K562 (cell line): ENCODE data around the gene CDK5RAP3. TPM values are rescaled to one million over a fixed set of nuclear protein-coding genes. Genes with fewer than 3 reads are reported as not detected.

ENCODE experiments used
- ATAC-seq: fragments of 200-7000 bp; cut with Tn5 transposase; 3 replicates; pipeline ENCODE4 v1.9.1; 2020; ENCODE audit warnings: moderate library complexity
- BruUV-seq: library from RNA; stranded (reverse); fragments of 400-500 nt; replicated peaks from 2 replicates; lab custom pipeline; 2021; lab: Mats Ljungman, UMichigan
- CTCF ChIA-PET: fragments of 300-600 bp; formaldehyde crosslinking; extraction: SDS; loops from one replicate; lab custom pipeline; 2021; ENCODE audit warnings: low intra/inter-chr PET ratio; lab: Yijun Ruan, JAX
- POLR2A ChIA-PET: fragments of 300-600, 350-650 bp; sonication (Branson Sonifier 250); formaldehyde crosslinking; extraction: SDS; loops from one replicate; lab custom pipeline; 2021; ENCODE audit warnings: antibody characterized with exemption, inconsistent platforms; lab: Yijun Ruan, JAX
- DNase-seq, 4 experiments: peaks; one replicate each; pipeline versions ENCODE4 v3.0.0 to v3.0.0-alpha.2; 2011 to 2018; ENCODE audit warnings: low spot score in 3 of 4, mixed read lengths in 3 of 4; ENCODE audit errors: extremely low read depth in 1 of 4
- FAIRE-seq: peaks from 2 replicates; lab custom pipeline; 2011; peaks lifted over from hg19 to GRCh38; lab: Jason Lieb, UNC
- H2AFZ ChIP-seq: 2 replicates; pipeline ENCODE4 v1.6.0; 2011; ENCODE audit warnings: low read depth, low read length, control low read depth, inconsistent platforms
- H3K27ac ChIP-seq: fragments of 200-600 bp; 3 replicates; pipeline ENCODE4 v1.8.0; 2011; ENCODE audit warnings: low read depth, mild to moderate bottlenecking, control low read depth, inconsistent platforms, low read length, moderate library complexity, mixed read lengths; ENCODE audit errors: extremely low read depth
- H3K27me3 ChIP-seq, 2 experiments: fragments of 300-600 bp in 1 of 2; 2 replicates in 1 of 2; 3 replicates in 1 of 2; pipeline versions ENCODE4 v1.6.0 to v1.8.0; 2011; ENCODE audit warnings: inconsistent platforms in 2 of 2, low read length in 2 of 2, mild to moderate bottlenecking in 1 of 2, mixed read lengths in 1 of 2, moderate library complexity in 1 of 2; ENCODE audit not compliant: control insufficient read depth in 2 of 2, insufficient read depth in 2 of 2
- H3K36me3 ChIP-seq: fragments of 300-600 bp; 3 replicates; pipeline ENCODE4 v1.8.0; 2011; ENCODE audit warnings: mild to moderate bottlenecking, low read length, inconsistent platforms; ENCODE audit not compliant: control insufficient read depth, insufficient read depth
- H3K4me1 ChIP-seq, 2 experiments: fragments of 200-600 bp in 1 of 2; replicated peaks in 1 of 2; 2 replicates in 1 of 2; 3 replicates in 1 of 2; pipeline versions ENCODE4 v1.5.1 to v1.8.0; 2011; ENCODE audit warnings: inconsistent platforms in 2 of 2, low read length in 2 of 2, mild to moderate bottlenecking in 1 of 2, mixed read lengths in 1 of 2, moderate library complexity in 1 of 2; ENCODE audit not compliant: control insufficient read depth in 2 of 2, insufficient read depth in 2 of 2
- H3K4me2 ChIP-seq: 2 replicates; pipeline ENCODE4 v1.6.1; 2011; ENCODE audit warnings: low read length, control low read depth, inconsistent platforms, mixed read lengths; ENCODE audit not compliant: insufficient read depth
- H3K4me3 ChIP-seq: fragments of 200-600 bp; sonication (generic), shearing (Covaris generic); 2 replicates; pipeline ENCODE4 v1.5.1; 2016; ENCODE audit warnings: control low read depth, inconsistent platforms
- H3K79me2 ChIP-seq: fragments of 200-600 bp; 3 replicates; pipeline ENCODE4 v1.8.0; 2011; ENCODE audit warnings: low read length, inconsistent platforms; ENCODE audit not compliant: control insufficient read depth, insufficient read depth
- H3K9ac ChIP-seq, 2 experiments: 2 replicates each; pipeline versions ENCODE4 v1.6.0 to v1.6.1; 2011; ENCODE audit warnings: low read depth in 2 of 2, low read length in 2 of 2, control low read depth in 1 of 2, inconsistent platforms in 1 of 2, mild to moderate bottlenecking in 1 of 2, mixed read lengths in 1 of 2; ENCODE audit not compliant: insufficient read depth in 1 of 2
- H3K9me1 ChIP-seq: one replicate; pipeline ENCODE4 v1.6.0; 2011; ENCODE audit warnings: inconsistent platforms, mild to moderate bottlenecking, low read length, moderate library complexity; ENCODE audit not compliant: control insufficient read depth, insufficient read depth
- H3K9me3 ChIP-seq: replicated peaks from 2 replicates; pipeline ENCODE4 v1.5.1; 2011; ENCODE audit warnings: low read depth, low read length, inconsistent platforms; ENCODE audit not compliant: control insufficient read depth, insufficient read depth
- H4K20me1 ChIP-seq: replicated peaks from 2 replicates; pipeline ENCODE4 v1.6.1; 2011; ENCODE audit warnings: low read length, inconsistent platforms, mixed read lengths; ENCODE audit not compliant: control insufficient read depth, insufficient read depth
- CHD2 ChIP-seq: IDR thresholded peaks from 2 replicates; pipeline ENCODE4 v1.6.1; 2011; ENCODE audit warnings: low read depth, low read length
- EZH2 ChIP-seq: IDR thresholded peaks from 2 replicates; pipeline ENCODE4 v1.6.1; 2012; ENCODE audit warnings: low read depth, mild to moderate bottlenecking, inconsistent platforms, low read length, borderline replicate concordance
- HNRNPK ChIP-seq: fragments of 200-400 bp; formaldehyde crosslinking; IDR thresholded peaks from one replicate; pipeline ENCODE4 v1.6.1; 2018; ENCODE audit warnings: mild to moderate bottlenecking, low read depth, low read length; ENCODE audit not compliant: poor library complexity, severe bottlenecking
- MYC ChIP-seq, 2 experiments: fragments of 250-450 bp in 1 of 2; sonication (Bioruptor Pico) in 1 of 2; IDR thresholded peaks; 2 replicates each; pipeline versions ENCODE4 v1.5.1 to v1.6.1; 2012 to 2021; ENCODE audit warnings: low read depth in 2 of 2, borderline replicate concordance in 1 of 2, improper control_type of control experiment in 1 of 2, low read length in 1 of 2, mild to moderate bottlenecking in 1 of 2, moderate library complexity in 1 of 2
- POU5F1 ChIP-seq: fragments of 150-350 bp; IDR thresholded peaks from 2 replicates; pipeline ENCODE4 v1.6.1; 2014; ENCODE audit warnings: borderline replicate concordance, low read length, low read depth, mild to moderate bottlenecking; ENCODE audit not compliant: partially characterized antibody
- ZC3H11A ChIP-seq: IDR thresholded peaks from 2 replicates; pipeline ENCODE4 v1.6.1; 2012; ENCODE audit warnings: low read depth, low read length, improper control_type of control experiment
- ZKSCAN8 ChIP-seq: fragments of 200-800 bp; sonication (Bioruptor generic); IDR thresholded peaks from 2 replicates; pipeline ENCODE4 v1.6.1; 2016; ENCODE audit warnings: missing genetic modification characterization, missing compliant biosample characterization
- ZNF444 ChIP-seq: fragments of 250-450 bp; sonication (Bioruptor Pico); IDR thresholded peaks from 2 replicates; pipeline ENCODE4 v1.4.0; 2020; ENCODE audit warnings: mild to moderate bottlenecking, moderate library complexity
- WGBS: fragments of 100-300 bp; shearing (Covaris generic); methylation state at CpG from one replicate; pipeline ENCODE4 v1.1.6; 2016; ENCODE audit warnings: low coverage, mixed read lengths; ENCODE audit not compliant: insufficient coverage; ENCODE audit errors: missing lambda C conversion rate; 5-methylcytosine and 5-hydroxymethylcytosine counted together
- in situ Hi-C: fragments of 300-500 bp; cut with MboI; formaldehyde crosslinking; loops from 4 replicates; pipeline ENCODE4 v1.15.0; 2018; ENCODE audit warnings: inconsistent platforms, mixed read lengths
- intact Hi-C: fragments of 100-400 bp; cut with micrococcal nuclease; formaldehyde crosslinking; loops from 2 replicates; pipeline ENCODE4 v1.14.2; 2022
- polyA plus RNA-seq, 8 experiments: library from polyadenylated mRNA; depleted of rRNA in 4 of 8; stranded (reverse) in 5 of 8; unstranded in 3 of 8; fragments of >200 nt; fragmentation: Nextera tagmentation in 2 of 8; fragmentation: Illumina TruSeq in 1 of 8; extraction: Ambion mirVana in 2 of 8; extraction: Trizol in 1 of 8; gene quantifications; 2 replicates each; pipeline versions ENCODE4 v1.2.1 to v1.2.3, GENCODE V29; 2011 to 2014; ENCODE audit warnings: inconsistent platforms in 1 of 8, missing spikeins in 1 of 8
- total RNA-seq, 7 experiments: library from RNA; depleted of rRNA in 6 of 7; stranded (reverse); fragments of >200 nt in 6 of 7; fragmentation: Illumina TruSeq in 2 of 7; extraction: Trizol in 2 of 7; gene quantifications; 2 replicates each; pipeline versions ENCODE4 v1.2.1 to v1.2.3, GENCODE V29; 2011 to 2021; ENCODE audit warnings: low replicate concordance in 1 of 7
- TF ChIP-seq, protein P1 (sequence below): fragments of 450-650 bp; formaldehyde crosslinking; IDR thresholded peaks from 2 replicates; pipeline ENCODE4 v1.4.0; 2022; ENCODE audit warnings: mild to moderate bottlenecking, moderate library complexity
- TF ChIP-seq, protein P2 (sequence below): fragments of 200-400 bp; formaldehyde crosslinking; IDR thresholded peaks from 2 replicates; pipeline ENCODE4 v1.6.1; 2017; ENCODE audit warnings: mild to moderate bottlenecking, low read depth, low read length, moderate library complexity
- TF ChIP-seq, protein P3 (sequence below): sonication (generic); formaldehyde crosslinking; IDR thresholded peaks from 2 replicates; pipeline ENCODE4 v1.8.0; 2022; ENCODE audit warnings: mild to moderate bottlenecking, missing genetic modification reagents
- TF ChIP-seq, protein P4 (sequence below): sonication (generic); formaldehyde crosslinking; IDR thresholded peaks from 2 replicates; pipeline ENCODE4 v1.8.0; 2022; ENCODE audit warnings: mild to moderate bottlenecking, missing genetic modification reagents

Gene CDK5RAP3
- total and polyA plus RNA-seq, 9 of the 15 experiments (the other 6 are each of a cell fraction or from before 2014, with no cell fraction given), result 44.2 to 202 (median 91.5) TPM

DNA sequence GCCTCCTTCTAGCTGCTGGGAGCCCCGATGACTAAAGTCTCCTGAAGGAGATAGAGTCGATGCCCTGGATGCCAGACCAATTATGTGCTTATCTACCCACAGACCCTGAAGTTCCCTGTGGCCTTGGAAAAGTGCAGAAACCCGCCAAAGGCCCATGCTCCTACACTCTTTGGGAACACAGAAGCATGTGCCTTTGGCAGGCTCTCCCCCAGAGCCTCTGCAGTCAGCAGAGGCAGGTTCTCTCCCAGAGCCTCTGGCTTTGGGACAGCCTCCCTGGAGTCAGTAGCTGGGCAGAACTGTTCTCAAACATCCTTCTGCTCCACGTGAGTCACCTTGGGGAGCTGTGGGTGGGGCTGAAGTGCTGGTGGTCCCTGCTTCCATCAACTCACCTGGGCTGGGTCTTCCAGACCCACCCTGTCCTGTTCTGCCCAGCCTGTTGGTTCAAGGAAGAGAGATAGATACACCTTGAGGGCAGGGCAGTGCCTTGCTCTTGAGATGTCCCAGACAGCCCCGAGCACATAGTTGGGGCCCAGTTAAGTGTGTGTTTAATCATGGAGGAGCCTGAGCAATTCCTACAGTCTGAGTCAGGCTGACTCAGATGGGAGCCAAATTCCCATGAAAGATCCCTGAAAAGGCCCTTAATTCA lies 3.2 kb upstream of the CDK5RAP3 start:
- no peak for ATAC-seq
- no peaks in the 10 kb centered on the region for H4K20me1 ChIP-seq
- H3K36me3 ChIP-seq, result peaks cover 7% of the 10 kb centered on the region
- H3K79me2 ChIP-seq, result peaks cover 18% of the 10 kb centered on the region
- no peak overlapping the region for H3K27ac ChIP-seq
- H3K9me1 ChIP-seq, result no peaks in the 10 kb centered on the region
- ChIA-PET CTCF (interaction anchor here (0.5 kb wide), 1 partner anchor 73 kb away, joined by 3 read pairs; no protein-coding TSS in a partner anchor), POLR2A (interaction anchor here (0.7 to 2.1 kb wide), 5 partner anchors 10 to 704 kb away, joined by 3 to 8 read pairs (median 3); partner anchors contain the start of gene PRR15L)
- intact Hi-C loops (no loop called here), in situ Hi-C loops (no loop called here)
- H3K4me1 ChIP-seq, result peaks cover 20 to 31% of the 10 kb centered on the region in 2 experiments; a peak in 4 of 5 replicates
- H3K9me3 ChIP-seq, result no peaks in the 10 kb centered on the region
- no peak overlapping the region for H3K4me2 ChIP-seq
- WGBS, result 26% methylated on average over 5 of the region's 5 CpGs
- H3K4me3 ChIP-seq, result no peak overlapping the region
- H3K27me3 ChIP-seq, result no peaks in the 10 kb centered on the region
- no TSS peak for BruUV-seq
- peak overlapping the region; percentile 5; the same call in 1 of the 2 replicates for H2AFZ ChIP-seq
- no peak for FAIRE-seq
- DNase-seq, result no peak
- H3K9ac ChIP-seq, result peak overlapping the region in 1 of 2 experiments; percentile 41; a peak in 1 of 4 replicates
- TF ChIP-seq, protein P1, sequence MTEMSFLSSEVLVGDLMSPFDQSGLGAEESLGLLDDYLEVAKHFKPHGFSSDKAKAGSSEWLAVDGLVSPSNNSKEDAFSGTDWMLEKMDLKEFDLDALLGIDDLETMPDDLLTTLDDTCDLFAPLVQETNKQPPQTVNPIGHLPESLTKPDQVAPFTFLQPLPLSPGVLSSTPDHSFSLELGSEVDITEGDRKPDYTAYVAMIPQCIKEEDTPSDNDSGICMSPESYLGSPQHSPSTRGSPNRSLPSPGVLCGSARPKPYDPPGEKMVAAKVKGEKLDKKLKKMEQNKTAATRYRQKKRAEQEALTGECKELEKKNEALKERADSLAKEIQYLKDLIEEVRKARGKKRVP (CRISPR knock-in tag), result no peak
- TF ChIP-seq EZH2 (no peak), ZC3H11A (no peak), MYC (IDR thresholded peaks at IDR 0.05; ENCODE audit: low read depth, low read length) (no peak), MYC (CRISPR knock-in tag; IDR thresholded peaks at IDR 0.05; ENCODE audit: borderline replicate concordance, low read depth) (no peak), POU5F1 (no peak), ZKSCAN8 (CRISPR knock-in tag) (no peak), ZNF444 (no peak), CHD2 (no peak), HNRNPK (no peak)
- TF ChIP-seq, protein P2, sequence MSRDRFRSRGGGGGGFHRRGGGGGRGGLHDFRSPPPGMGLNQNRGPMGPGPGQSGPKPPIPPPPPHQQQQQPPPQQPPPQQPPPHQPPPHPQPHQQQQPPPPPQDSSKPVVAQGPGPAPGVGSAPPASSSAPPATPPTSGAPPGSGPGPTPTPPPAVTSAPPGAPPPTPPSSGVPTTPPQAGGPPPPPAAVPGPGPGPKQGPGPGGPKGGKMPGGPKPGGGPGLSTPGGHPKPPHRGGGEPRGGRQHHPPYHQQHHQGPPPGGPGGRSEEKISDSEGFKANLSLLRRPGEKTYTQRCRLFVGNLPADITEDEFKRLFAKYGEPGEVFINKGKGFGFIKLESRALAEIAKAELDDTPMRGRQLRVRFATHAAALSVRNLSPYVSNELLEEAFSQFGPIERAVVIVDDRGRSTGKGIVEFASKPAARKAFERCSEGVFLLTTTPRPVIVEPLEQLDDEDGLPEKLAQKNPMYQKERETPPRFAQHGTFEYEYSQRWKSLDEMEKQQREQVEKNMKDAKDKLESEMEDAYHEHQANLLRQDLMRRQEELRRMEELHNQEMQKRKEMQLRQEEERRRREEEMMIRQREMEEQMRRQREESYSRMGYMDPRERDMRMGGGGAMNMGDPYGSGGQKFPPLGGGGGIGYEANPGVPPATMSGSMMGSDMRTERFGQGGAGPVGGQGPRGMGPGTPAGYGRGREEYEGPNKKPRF, result no peak
- TF ChIP-seq, protein P3, sequence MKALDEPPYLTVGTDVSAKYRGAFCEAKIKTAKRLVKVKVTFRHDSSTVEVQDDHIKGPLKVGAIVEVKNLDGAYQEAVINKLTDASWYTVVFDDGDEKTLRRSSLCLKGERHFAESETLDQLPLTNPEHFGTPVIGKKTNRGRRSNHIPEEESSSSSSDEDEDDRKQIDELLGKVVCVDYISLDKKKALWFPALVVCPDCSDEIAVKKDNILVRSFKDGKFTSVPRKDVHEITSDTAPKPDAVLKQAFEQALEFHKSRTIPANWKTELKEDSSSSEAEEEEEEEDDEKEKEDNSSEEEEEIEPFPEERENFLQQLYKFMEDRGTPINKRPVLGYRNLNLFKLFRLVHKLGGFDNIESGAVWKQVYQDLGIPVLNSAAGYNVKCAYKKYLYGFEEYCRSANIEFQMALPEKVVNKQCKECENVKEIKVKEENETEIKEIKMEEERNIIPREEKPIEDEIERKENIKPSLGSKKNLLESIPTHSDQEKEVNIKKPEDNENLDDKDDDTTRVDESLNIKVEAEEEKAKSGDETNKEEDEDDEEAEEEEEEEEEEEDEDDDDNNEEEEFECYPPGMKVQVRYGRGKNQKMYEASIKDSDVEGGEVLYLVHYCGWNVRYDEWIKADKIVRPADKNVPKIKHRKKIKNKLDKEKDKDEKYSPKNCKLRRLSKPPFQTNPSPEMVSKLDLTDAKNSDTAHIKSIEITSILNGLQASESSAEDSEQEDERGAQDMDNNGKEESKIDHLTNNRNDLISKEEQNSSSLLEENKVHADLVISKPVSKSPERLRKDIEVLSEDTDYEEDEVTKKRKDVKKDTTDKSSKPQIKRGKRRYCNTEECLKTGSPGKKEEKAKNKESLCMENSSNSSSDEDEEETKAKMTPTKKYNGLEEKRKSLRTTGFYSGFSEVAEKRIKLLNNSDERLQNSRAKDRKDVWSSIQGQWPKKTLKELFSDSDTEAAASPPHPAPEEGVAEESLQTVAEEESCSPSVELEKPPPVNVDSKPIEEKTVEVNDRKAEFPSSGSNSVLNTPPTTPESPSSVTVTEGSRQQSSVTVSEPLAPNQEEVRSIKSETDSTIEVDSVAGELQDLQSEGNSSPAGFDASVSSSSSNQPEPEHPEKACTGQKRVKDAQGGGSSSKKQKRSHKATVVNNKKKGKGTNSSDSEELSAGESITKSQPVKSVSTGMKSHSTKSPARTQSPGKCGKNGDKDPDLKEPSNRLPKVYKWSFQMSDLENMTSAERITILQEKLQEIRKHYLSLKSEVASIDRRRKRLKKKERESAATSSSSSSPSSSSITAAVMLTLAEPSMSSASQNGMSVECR (CRISPR knock-in tag), result no peak
- TF ChIP-seq, protein P4, sequence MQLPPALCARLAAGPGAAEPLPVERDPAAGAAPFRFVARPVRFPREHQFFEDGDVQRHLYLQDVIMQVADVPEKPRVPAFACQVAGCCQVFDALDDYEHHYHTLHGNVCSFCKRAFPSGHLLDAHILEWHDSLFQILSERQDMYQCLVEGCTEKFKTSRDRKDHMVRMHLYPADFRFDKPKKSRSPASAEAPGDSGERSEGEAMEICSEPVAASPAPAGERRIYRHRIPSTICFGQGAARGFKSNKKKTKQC, result no peak
